HG03039 (cell line): ENCODE data around the gene ATG4C.
"Not testable (repeated sequence)": the region's sequence is repeated elsewhere in the genome, so short reads cannot be mapped to it uniquely, and the experiment has no call there.

Source experiments
- ATAC-seq: cut with Tn5 transposase; IDR thresholded peaks from one replicate; pipeline ENCODE4 v1.9.1; 2021; ENCODE audit warnings: mild to moderate bottlenecking, moderate library complexity; ENCODE audit not compliant: unreplicated experiment

Gene ATG4C

GRCh38 chr1:62774006-62774405, 9.9 kb upstream of the ATG4C start:
- no peak for ATAC-seq

GRCh38 chr1:62774971-62775595, 8.8 kb upstream of the ATG4C start:
- ATAC-seq, result no peak

- no peak for ATAC-seq
These were observed 5.7 kb upstream of the ATG4C start for GRCh38 chr1:62778208-62778607.

- no peak for ATAC-seq
These were observed 1.9 kb upstream of the ATG4C start for GRCh38 chr1:62781841-62782543.

GRCh38 chr1:62782544-62783212, 1.3 kb upstream of the ATG4C start:
- not testable (repeated sequence) for ATAC-seq

GRCh38 chr1:62784509-62785365, 805 bp downstream of the ATG4C start:
- ATAC-seq, result peak; percentile 21

GRCh38 chr1:62790716-62791115, 6.8 kb downstream of the ATG4C start:
- no peak for ATAC-seq

- ATAC-seq, result no peak
These were observed 10.1 kb downstream of the ATG4C start for GRCh38 chr1:62794053-62794452.

- ATAC-seq, result no peak
These were observed 12.3 kb downstream of the ATG4C start for GRCh38 chr1:62796221-62796620.

- ATAC-seq, result no peak
These were observed 15.8 kb downstream of the ATG4C start for GRCh38 chr1:62799688-62800087.

GRCh38 chr1:62800281-62800680, 16.3 kb downstream of the ATG4C start:
- no peak for ATAC-seq

- peak; percentile 99 for ATAC-seq
These were observed 16.9 kb downstream of the ATG4C start for GRCh38 chr1:62800825-62801306.

GRCh38 chr1:62809788-62810187, 25.9 kb downstream of the ATG4C start:
- ATAC-seq, result no peak

GRCh38 chr1:62810420-62811274, 26.7 kb downstream of the ATG4C start:
- peak; percentile 95 for ATAC-seq

- ATAC-seq, result no peak
These were observed 39.6 kb downstream of the ATG4C start for GRCh38 chr1:62823556-62823955.

GRCh38 chr1:62826901-62827300, 43.0 kb downstream of the ATG4C start:
- no peak for ATAC-seq

- ATAC-seq, result not testable (repeated sequence)
These were observed 43.9 kb downstream of the ATG4C start for GRCh38 chr1:62827786-62828185.

- ATAC-seq, result no peak
These were observed 48.3 kb downstream of the ATG4C start for GRCh38 chr1:62832276-62832675.

- ATAC-seq, result no peak
These were observed 49.6 kb downstream of the ATG4C start for GRCh38 chr1:62833529-62833928.

GRCh38 chr1:62834400-62834961, 50.5 kb downstream of the ATG4C start:
- no peak for ATAC-seq
